ENCODE data around the gene OR52A1. TPM values are rescaled to one million over a fixed set of nuclear protein-coding genes. Genes with fewer than 3 reads are reported as not detected.
"Not testable (repeated sequence)": the region's sequence is repeated elsewhere in the genome, so short reads cannot be mapped to it uniquely, and the experiment has no call there.

The OR52A1 gene
- total and polyA plus RNA-seq, 7 donors: not detected

- Histone ChIP-seq H3K4me1 (no peaks in the 10 kb centered on the region), H3K9me3 (no peaks in the 10 kb centered on the region), H3K27ac (no peak overlapping the region), H3K36me3 (ENCODE audit: insufficient read depth in 1 of 2, low read depth in 1 of 2) (no peaks in the 10 kb centered on the region), H3K27me3 (ENCODE audit: insufficient read depth in 3 of 3, low read length in 2 of 3) (no peaks in the 10 kb centered on the region), H3K4me3 (no peak overlapping the region)
- 58 to 62% (median 58%) methylated on average over 3 of the region's 3 CpGs for WGBS, 3 donors
- intact Hi-C loops (cut with DNase I): no loop called here
- TF ChIP-seq, protein P1, sequence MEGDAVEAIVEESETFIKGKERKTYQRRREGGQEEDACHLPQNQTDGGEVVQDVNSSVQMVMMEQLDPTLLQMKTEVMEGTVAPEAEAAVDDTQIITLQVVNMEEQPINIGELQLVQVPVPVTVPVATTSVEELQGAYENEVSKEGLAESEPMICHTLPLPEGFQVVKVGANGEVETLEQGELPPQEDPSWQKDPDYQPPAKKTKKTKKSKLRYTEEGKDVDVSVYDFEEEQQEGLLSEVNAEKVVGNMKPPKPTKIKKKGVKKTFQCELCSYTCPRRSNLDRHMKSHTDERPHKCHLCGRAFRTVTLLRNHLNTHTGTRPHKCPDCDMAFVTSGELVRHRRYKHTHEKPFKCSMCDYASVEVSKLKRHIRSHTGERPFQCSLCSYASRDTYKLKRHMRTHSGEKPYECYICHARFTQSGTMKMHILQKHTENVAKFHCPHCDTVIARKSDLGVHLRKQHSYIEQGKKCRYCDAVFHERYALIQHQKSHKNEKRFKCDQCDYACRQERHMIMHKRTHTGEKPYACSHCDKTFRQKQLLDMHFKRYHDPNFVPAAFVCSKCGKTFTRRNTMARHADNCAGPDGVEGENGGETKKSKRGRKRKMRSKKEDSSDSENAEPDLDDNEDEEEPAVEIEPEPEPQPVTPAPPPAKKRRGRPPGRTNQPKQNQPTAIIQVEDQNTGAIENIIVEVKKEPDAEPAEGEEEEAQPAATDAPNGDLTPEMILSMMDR (IDR thresholded peaks at IDR 0.05): no peak
- ATAC-seq (no peak), DNase-seq (no peak)
These were observed 754 bp downstream of the OR52A1 start for GRCh38 chr11:5153574-5154431.

- intact Hi-C loops (cut with DNase I): no loop called here
- H3K9me3 ChIP-seq: no peaks in the 10 kb centered on the region
- no peak overlapping the region for H3K4me3 ChIP-seq
- DNase-seq (no peak), ATAC-seq (no peak)
- H3K27ac ChIP-seq: no peak overlapping the region
- no peaks in the 10 kb centered on the region for H3K27me3 ChIP-seq (ENCODE audit: insufficient read depth in 3 of 3, low read length in 2 of 3)
- WGBS, 3 donors: 65 to 69% (median 69%) methylated on average over 3 of the region's 3 CpGs
- TF ChIP-seq, protein P1 (IDR thresholded peaks at IDR 0.05): no peak
- H3K36me3 ChIP-seq (ENCODE audit: insufficient read depth in 1 of 2, low read depth in 1 of 2): no peaks in the 10 kb centered on the region
- no peaks in the 10 kb centered on the region for H3K4me1 ChIP-seq
These were observed 2.8 kb downstream of the OR52A1 start for GRCh38 chr11:5151713-5152153.

- ATAC-seq; H3K4me1 ChIP-seq; H3K27ac ChIP-seq; intact Hi-C loops (cut with DNase I); H3K9me3 ChIP-seq; DNase-seq; H3K4me3 ChIP-seq; H3K27me3 ChIP-seq (ENCODE audit: insufficient read depth in 3 of 3, low read length in 2 of 3); H3K36me3 ChIP-seq (ENCODE audit: insufficient read depth in 1 of 2, low read depth in 1 of 2): not testable (repeated sequence)
- WGBS, 3 donors: 90 to 96% (median 91%) methylated on average over 17 to 21 of the region's 21 CpGs
These were observed 10.4 kb downstream of the OR52A1 start for GRCh38 chr11:5144206-5144605.

- H3K9me3 ChIP-seq: no peaks in the 10 kb centered on the region
- H3K36me3 ChIP-seq (ENCODE audit: insufficient read depth in 1 of 2, low read depth in 1 of 2): no peaks in the 10 kb centered on the region
- ATAC-seq: no peak
- H3K27ac ChIP-seq: no peak within 1 kb of the TSS
- H3K4me3 ChIP-seq: no peak within 1 kb of the TSS
- H3K27me3 ChIP-seq (ENCODE audit: insufficient read depth in 3 of 3, low read length in 2 of 3): no peaks in the 10 kb centered on the region
- TF ChIP-seq, protein P1 (IDR thresholded peaks at IDR 0.05): no peak
- 81 to 91% (median 82%) methylated on average over 2 of the region's 2 CpGs for WGBS, 3 donors
- no peak for DNase-seq
- intact Hi-C loops (cut with DNase I): no loop called here
- no peaks in the 10 kb centered on the region for H3K4me1 ChIP-seq
These were observed 16.6 kb downstream of the OR52A1 start, which contains the start of gene OR52A5 for GRCh38 chr11:5137996-5138395. TSS of gene OR52A5 (minus strand) at chr11:5138356. CDS start at chr11:5132642, 5,714 bp downstream.

- no peaks in the 10 kb centered on the region for H3K36me3 ChIP-seq (ENCODE audit: insufficient read depth in 1 of 2, low read depth in 1 of 2)
These were observed 17.5 kb downstream of the OR52A1 start for GRCh38 chr11:5137014-5137413.

More at GRCh38 chr11:5137014-5137413, 17.5 kb downstream of the OR52A1 start:
- ATAC-seq (no peak), DNase-seq (no peak)
- H3K4me1 ChIP-seq: no peaks in the 10 kb centered on the region
- H3K4me3 ChIP-seq: no peak overlapping the region
- TF ChIP-seq, protein P1 (IDR thresholded peaks at IDR 0.05): no peak
- intact Hi-C loops (cut with DNase I): no loop called here
- H3K27me3 ChIP-seq (ENCODE audit: insufficient read depth in 3 of 3, low read length in 2 of 3): no peaks in the 10 kb centered on the region
- H3K27ac ChIP-seq: no peak overlapping the region
- WGBS, 3 donors: 21 to 32% (median 29%) methylated on average over 1 of the region's 1 CpG
- no peaks in the 10 kb centered on the region for H3K9me3 ChIP-seq

All from psoas muscle (tissue), 8 donors.